Right cardiac atrium (tissue), 5 donors: ENCODE results near the gene CD164L2. TPM values are rescaled to one million over a fixed set of nuclear protein-coding genes. Genes with fewer than 3 reads are reported as not detected.

Experiments
- ATAC-seq, 2 donors: fragments of 200-7000 bp; cut with Tn5 transposase; one replicate each; pipeline versions ENCODE4 v1.8.0 to v1.9.1; 2020; ENCODE audit warnings: moderate library complexity in 2 of 2, mild to moderate bottlenecking in 1 of 2
- DNase-seq, 3 donors: peaks; one replicate each; pipeline ENCODE4 v3.0.0-alpha.2; 2020
- H3K27ac ChIP-seq: one replicate; pipeline ENCODE4 v1.5.1; 2013; ENCODE audit warnings: mild to moderate bottlenecking, low read length, control low read depth, moderate library complexity
- H3K27me3 ChIP-seq: one replicate; pipeline ENCODE4 v1.6.1; 2013; ENCODE audit not compliant: control insufficient read depth, insufficient read depth
- H3K4me1 ChIP-seq: one replicate; pipeline ENCODE4 v1.6.1; 2013; ENCODE audit warnings: low read length; ENCODE audit not compliant: control insufficient read depth, insufficient read depth
- H3K4me3 ChIP-seq: one replicate; pipeline ENCODE4 v1.5.1; 2013; ENCODE audit warnings: low read length, control low read depth
- H3K9me3 ChIP-seq: one replicate; pipeline ENCODE4 v1.6.1; 2013; ENCODE audit warnings: low read length; ENCODE audit not compliant: control insufficient read depth
- WGBS: extraction: QIAGEN DNeasy Blood & Tissue Kit; methylation state at CpG from one replicate; pipeline ENCODE4 v1.1.7; 2013; 5-methylcytosine and 5-hydroxymethylcytosine counted together
- intact Hi-C, 4 donors: fragments of 100-400 bp; cut with DNase I; formaldehyde crosslinking; loops; one replicate each; pipeline versions ENCODE4 v1.11.0 to v1.14.0; 2022 to 2023
- polyA plus RNA-seq: library from polyadenylated mRNA; stranded (reverse); fragments of 200-250 nt; gene quantifications from one replicate; pipeline ENCODE4 v1.2.3, GENCODE V29; 2013
- total RNA-seq, 4 donors: library from RNA; stranded (reverse); fragmentation: NEBNext Ultra II Directional; extraction: Animal tissue kit (Norgen Biotek cat#: 25700); gene quantifications; one replicate each; pipeline ENCODE4 v1.2.1, GENCODE V29; 2021
- donor health status: healthy with polysubstance abuse.
- donor health status: DM: no; HTN: yes; CAD: no.
- donor health status: DM: no; HTN: no; CAD: no.
- donor health status: DM: no; HTN: yes; CAD: no; lungs with severe emphysema.
- donor health status: DM: yes; HTN: yes; CAD: no.

The CD164L2 gene
- total and polyA plus RNA-seq, 5 donors, result not detected

GRCh38 chr1:27353166-27353565, 30.0 kb downstream of the CD164L2 start:
- intact Hi-C loops, result no loop called here

GRCh38 chr1:27351541-27352107, 31.5 kb downstream of the CD164L2 start:
- 48% methylated on average over 8 of the region's 8 CpGs for WGBS
- DNase-seq (peak in 1 of 3 donors; percentile 59), ATAC-seq (no peak)
- intact Hi-C loops, result no loop called here
- no peaks in the 10 kb centered on the region for H3K9me3 ChIP-seq
- no peak overlapping the region for H3K27ac ChIP-seq
- H3K27me3 ChIP-seq, result no peaks in the 10 kb centered on the region
- H3K4me1 ChIP-seq, result peaks cover 6% of the 10 kb centered on the region
- H3K4me3 ChIP-seq, result no peak overlapping the region

More at GRCh38 chr1:27353166-27353565, 30.0 kb downstream of the CD164L2 start:
- Histone ChIP-seq H3K27ac (no peak overlapping the region), H3K4me1 (peaks cover 6% of the 10 kb centered on the region), H3K4me3 (no peak overlapping the region), H3K9me3 (no peaks in the 10 kb centered on the region), H3K27me3 (no peaks in the 10 kb centered on the region)
- 83% methylated on average over 13 of the region's 13 CpGs for WGBS
- ATAC-seq, result no peak
- peak in 1 of 3 donors; percentile 77 for DNase-seq

DNA sequence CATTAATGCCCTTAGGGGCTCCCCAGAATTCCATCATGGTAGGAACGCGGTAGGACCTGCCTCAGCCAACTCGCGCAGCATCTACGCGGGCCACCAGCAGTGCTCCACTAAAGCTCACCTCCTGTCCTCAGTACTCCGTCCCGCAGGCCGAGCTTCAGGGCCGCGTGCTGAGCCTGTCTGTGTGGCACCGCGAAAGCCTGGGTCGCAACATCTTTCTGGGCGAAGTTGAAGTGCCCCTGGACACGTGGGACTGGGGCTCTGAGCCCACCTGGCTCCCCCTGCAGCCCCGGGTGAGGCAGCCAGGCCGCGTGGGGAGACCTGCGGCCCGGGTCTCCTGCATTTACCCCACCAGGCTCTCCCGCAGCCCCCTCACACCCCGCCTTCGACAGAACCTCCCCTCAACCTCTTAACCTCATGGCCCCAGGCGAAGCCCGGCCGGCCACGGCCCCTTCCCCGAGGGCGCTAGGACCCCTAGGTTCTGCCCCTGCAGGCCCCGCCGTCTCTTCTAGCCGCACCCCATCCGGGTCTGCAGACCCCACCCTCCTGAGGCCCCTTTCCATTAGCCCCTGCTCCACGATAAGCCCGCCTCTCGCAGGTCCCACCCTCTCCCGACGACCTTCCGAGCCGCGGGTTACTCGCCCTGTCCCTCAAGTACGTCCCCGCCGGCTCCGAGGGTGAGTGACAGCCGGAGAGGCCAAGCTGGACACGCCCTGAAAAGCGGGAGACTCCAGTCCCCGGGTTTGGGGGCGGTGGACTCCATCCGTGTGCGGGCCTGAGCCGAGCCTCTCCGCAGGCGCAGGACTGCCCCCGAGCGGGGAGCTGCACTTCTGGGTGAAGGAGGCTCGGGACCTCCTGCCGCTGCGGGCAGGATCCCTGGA, 32.2 kb downstream of the CD164L2 start:
- peak; percentile 75 to 91 (median 89) for DNase-seq

DNA sequence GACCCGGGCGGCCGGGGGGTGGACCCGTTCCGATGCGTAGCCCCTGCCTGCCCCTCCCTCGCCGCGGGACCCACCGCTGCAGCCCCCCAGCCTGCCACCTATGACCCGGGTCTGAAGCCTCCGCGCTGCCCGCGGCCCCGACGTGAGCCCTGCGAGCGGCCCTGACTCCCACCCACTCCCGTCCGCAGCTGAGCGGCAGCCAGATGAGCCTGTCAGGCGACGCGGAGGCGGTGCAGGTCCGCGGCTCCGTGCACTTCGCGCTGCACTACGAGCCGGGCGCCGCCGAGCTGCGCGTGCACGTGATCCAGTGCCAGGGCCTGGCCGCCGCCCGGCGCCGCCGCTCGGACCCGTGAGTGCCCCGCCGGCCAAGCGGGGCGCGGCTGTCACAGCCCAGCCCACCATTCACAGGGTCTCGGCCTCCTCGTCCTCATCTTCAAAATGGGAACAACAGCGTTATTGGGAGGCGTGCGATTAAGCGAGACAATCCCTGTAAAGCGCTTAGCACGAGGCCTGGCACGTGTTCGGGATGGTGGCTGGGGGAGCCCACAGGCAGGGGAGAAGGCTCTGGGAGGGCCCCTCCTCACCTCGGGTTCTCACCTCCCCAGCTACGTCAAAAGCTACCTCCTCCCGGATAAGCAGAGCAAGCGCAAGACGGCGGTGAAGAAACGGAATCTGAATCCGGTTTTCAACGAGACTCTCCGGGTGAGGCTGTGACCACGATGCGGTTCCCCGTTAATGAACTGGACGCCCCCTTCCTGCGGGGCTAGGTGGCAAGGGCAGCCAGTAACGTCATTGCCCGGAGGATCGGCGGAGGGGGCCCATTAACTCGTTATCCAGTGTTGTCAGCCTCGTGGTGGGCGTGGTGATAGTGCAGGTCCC, 33.1 kb downstream of the CD164L2 start:
- peak; percentile 73 to 89 (median 88) for DNase-seq
- peak; percentile 64 to 71 for ATAC-seq
- intact Hi-C loops, result no loop called here
- peaks cover 6% of the 10 kb centered on the region for H3K4me1 ChIP-seq
- no peak overlapping the region for H3K27ac ChIP-seq
- no peaks in the 10 kb centered on the region for H3K27me3 ChIP-seq
- 11% methylated on average over 84 of the region's 84 CpGs for WGBS
- peak overlapping the region; percentile 27 for H3K4me3 ChIP-seq
- H3K9me3 ChIP-seq, result no peaks in the 10 kb centered on the region

More for the DNA sequence above, 32.2 kb downstream of the CD164L2 start:
- Histone ChIP-seq H3K27ac (peak overlapping the region; percentile 1), H3K4me3 (no peak overlapping the region), H3K27me3 (no peaks in the 10 kb centered on the region), H3K9me3 (no peaks in the 10 kb centered on the region), H3K4me1 (peaks cover 6% of the 10 kb centered on the region)
- peak; percentile 55 to 57 for ATAC-seq
- 22% methylated on average over 62 of the region's 62 CpGs for WGBS
- intact Hi-C loops, result no loop called here

- no peaks in the 10 kb centered on the region for H3K27me3 ChIP-seq
- WGBS, result 24% methylated on average over 51 of the region's 51 CpGs
- ATAC-seq (peak; percentile 34 to 36), DNase-seq (peak; percentile 33 to 74 (median 73))
- H3K9me3 ChIP-seq, result no peaks in the 10 kb centered on the region
- intact Hi-C loops, result no loop called here
- H3K4me3 ChIP-seq, result peak overlapping the region; percentile 27
- H3K4me1 ChIP-seq, result peaks cover 6% of the 10 kb centered on the region
- no peak overlapping the region for H3K27ac ChIP-seq
Measured at GRCh38 chr1:27348861-27349783, 34.0 kb downstream of the CD164L2 start.

DNA sequence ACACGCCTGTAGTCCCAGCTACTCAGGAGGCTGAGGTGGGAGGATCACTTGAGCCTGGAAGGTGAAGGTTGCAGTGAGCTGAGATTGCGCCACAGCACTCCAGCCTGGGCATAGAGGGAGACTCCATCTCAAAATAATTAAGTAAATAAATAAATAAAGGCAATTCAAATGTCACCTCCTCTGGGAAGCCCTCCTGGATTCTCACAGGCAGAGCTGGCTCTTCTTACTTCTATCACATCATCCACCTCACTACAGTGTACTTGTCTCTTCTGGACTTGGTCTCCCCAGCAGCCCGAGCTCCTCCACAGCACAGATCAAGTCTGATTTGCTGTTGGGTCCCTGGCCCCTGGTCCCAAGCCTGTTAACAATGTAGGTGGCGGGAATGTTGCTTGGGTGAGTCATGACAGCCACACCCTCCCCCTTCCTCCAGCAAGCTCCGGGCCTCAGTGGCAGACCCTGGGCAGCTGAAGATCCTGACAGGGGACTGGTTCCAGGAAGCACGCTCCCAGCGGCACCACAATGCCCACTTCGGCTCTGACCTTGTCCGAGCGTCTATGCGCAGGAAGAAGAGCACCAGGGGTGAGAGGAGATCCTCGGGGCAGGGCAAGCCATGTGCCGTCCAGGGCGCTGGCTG, 36.0 kb downstream of the CD164L2 start:
- no peak overlapping the region for H3K4me3 ChIP-seq
- 81% methylated on average over 14 of the region's 14 CpGs for WGBS
- no peak for DNase-seq
- no peaks in the 10 kb centered on the region for H3K27me3 ChIP-seq
- peaks cover 6% of the 10 kb centered on the region for H3K4me1 ChIP-seq
- H3K27ac ChIP-seq, result no peak overlapping the region
- intact Hi-C loops, result no loop called here
- no peaks in the 10 kb centered on the region for H3K9me3 ChIP-seq
- no peak for ATAC-seq

- DNase-seq (no peak), ATAC-seq (no peak)
- H3K27me3 ChIP-seq, result no peaks in the 10 kb centered on the region
- intact Hi-C loops, result no loop called here
- H3K9me3 ChIP-seq, result no peaks in the 10 kb centered on the region
- no peak overlapping the region for H3K4me3 ChIP-seq
- no peak overlapping the region for H3K27ac ChIP-seq
- peaks cover 6% of the 10 kb centered on the region for H3K4me1 ChIP-seq
- 94% methylated on average over 8 of the region's 8 CpGs for WGBS
Measured at GRCh38 chr1:27346357-27346756, 36.8 kb downstream of the CD164L2 start.

DNA sequence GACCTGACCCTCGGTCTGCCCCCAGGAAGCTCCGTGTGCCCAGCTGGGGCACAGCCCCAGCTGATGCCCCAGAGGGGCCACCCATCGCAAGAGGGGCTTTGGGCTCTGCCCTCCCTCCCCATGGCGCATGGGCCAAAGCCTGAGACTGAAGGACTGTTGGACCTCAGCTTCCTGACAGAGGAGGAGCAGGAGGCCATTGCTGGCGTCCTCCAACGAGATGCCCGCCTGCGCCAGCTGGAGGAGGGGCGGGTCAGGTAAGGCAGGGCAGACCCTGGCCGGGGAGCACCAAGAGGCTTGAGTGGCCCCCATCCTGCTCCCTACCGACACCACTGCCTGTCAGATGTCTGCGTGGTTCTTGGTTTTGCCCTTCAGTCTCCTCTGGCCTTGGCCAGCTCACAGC, 37.9 kb downstream of the CD164L2 start:
- Histone ChIP-seq H3K4me1 (peaks cover 2% of the 10 kb centered on the region), H3K9me3 (no peaks in the 10 kb centered on the region), H3K27ac (no peak overlapping the region), H3K27me3 (no peaks in the 10 kb centered on the region), H3K4me3 (no peak overlapping the region)
- 88% methylated on average over 12 of the region's 12 CpGs for WGBS
- intact Hi-C loops, result no loop called here
- no peak for ATAC-seq
- peak in 1 of 3 donors; percentile 29 for DNase-seq

- no peak overlapping the region for H3K27ac ChIP-seq
- no peak for DNase-seq
- 76% methylated on average over 5 of the region's 5 CpGs for WGBS
- no peak for ATAC-seq
- no peaks in the 10 kb centered on the region for H3K4me1 ChIP-seq
- no peaks in the 10 kb centered on the region for H3K9me3 ChIP-seq
- intact Hi-C loops, result no loop called here
- H3K27me3 ChIP-seq, result no peaks in the 10 kb centered on the region
- no peak overlapping the region for H3K4me3 ChIP-seq
Measured at GRCh38 chr1:27343639-27344025, 39.5 kb downstream of the CD164L2 start.
